ENCODE results near the gene DGKG.

DNA sequence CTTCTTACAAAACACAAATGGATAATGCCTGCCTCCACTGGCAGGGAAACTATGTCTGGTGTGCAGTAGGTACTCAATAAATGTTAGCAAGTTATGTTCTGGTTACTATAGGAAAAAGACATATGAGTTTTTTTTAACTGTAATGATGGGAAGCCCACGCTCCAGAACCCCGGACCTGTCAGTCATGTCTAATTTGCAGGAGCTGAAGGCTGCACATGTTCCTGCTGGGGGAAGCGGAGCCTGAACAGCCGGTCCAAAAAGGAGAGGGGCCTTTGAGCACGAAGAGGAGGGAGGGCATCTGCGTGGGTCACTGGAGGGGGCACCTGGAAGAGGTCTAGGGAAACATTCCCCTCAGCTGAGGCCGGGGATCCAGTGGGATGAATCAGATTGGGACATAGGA is 113.2 kb downstream of the DGKG start:
- TF ChIP-seq CTCF (IDR thresholded peaks at IDR 0.05) = no peak
- TF ChIP-seq POLR2A (IDR thresholded peaks at IDR 0.05) = no peak
